VCaP (cell line): ENCODE measurements around the gene ROCK1.

Source experiments
- H3K27ac ChIP-seq: fragments of 450-650 bp; 2 replicates; pipeline ENCODE4 v1.5.1; 2017
- CTCF ChIP-seq: fragments of 450-650 bp; conservative IDR thresholded peaks from 2 replicates; pipeline ENCODE4 v1.5.1; 2017; ENCODE audit warnings: mild to moderate bottlenecking, moderate library complexity

ROCK1 gene

GRCh38 chr18:21132398-21132918 lies 20.8 kb upstream of the ROCK1 start:
- H3K27ac ChIP-seq, result no peak overlapping the region
- TF ChIP-seq CTCF, result no peak

- no peak overlapping the region for H3K27ac ChIP-seq
- no peak for TF ChIP-seq CTCF
Measured at GRCh38 chr18:21131698-21132227, 20.1 kb upstream of the ROCK1 start.

DNA sequence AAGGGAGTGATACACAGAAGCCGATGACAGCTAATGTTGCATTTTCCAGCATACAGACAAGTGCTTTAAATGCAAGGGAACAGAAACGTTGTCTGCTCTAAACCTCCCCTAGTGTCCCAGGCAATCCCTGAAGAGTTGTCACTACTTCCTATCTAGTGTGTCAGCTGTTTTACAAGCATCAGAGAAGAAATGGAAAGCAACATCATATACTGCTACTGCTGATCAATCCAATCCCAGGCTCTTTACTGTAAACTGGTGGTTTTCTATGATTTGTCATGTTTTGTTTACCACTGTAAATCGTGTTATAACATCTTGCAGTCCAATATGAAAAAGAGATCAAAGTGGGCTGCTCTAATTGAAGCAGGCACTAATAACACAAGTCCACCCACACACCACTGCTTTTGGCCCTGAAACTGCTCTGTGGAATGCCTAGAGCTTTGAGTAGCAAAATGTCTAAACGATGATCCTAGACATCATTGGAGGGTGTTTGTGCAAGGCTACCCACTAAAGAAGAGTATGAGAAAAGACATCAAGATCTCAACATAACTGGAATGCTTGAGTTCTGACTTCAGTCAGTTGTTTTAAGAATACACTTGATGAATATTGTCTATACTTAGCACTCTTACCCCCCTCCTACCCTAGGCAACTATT lies 18.1 kb upstream of the ROCK1 start:
- no peak for TF ChIP-seq CTCF
- no peak overlapping the region for H3K27ac ChIP-seq

DNA sequence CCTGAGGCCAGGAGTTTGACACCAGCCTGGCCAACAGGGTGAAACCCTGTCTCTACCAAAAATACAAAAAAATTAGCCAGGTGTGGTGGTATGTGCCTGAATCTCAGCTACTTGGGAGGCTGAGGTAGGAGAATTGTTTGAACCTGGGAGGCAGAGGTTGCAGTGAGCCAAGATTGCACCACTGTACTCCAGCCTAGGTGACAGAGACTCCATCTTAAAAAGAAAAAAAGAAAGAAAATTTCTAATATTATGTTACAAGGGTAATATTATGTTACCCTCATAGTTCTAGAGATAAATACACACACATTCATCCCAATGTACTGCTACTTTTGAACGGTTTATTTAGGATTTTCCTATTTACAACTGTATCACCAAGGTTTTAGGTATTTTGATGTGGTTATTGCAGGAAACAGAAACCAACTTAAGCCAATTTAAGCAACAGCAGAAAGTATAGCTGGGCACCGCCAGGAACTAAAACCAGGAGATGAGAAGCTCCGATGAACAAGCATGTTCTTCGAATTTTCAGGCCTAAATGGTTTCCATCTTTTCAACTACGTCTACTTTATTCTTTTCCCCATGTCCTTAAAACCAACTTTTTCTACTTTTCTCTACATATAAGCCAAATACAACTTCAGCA lies 11.8 kb upstream of the ROCK1 start:
- H3K27ac ChIP-seq, result no peak overlapping the region
- no peak for TF ChIP-seq CTCF

GRCh38 chr18:21118806-21119205 lies 7.2 kb upstream of the ROCK1 start:
- no peak for TF ChIP-seq CTCF
- no peak overlapping the region for H3K27ac ChIP-seq

- TF ChIP-seq CTCF, result no peak
- H3K27ac ChIP-seq, result no peak overlapping the region
Measured at GRCh38 chr18:21117409-21118131, 6.0 kb upstream of the ROCK1 start.
